ENCODE measurements around the gene SFMBT2. TPM values are rescaled to one million over a fixed set of nuclear protein-coding genes. Genes with fewer than 3 reads are reported as not detected.

Gene SFMBT2
- total and polyA plus RNA-seq, 10 of the 15 experiments (the other 5 are each of a cell fraction or from before 2014, with no cell fraction given) = 2.8 to 29.6 (median 15.1) TPM

DNA sequence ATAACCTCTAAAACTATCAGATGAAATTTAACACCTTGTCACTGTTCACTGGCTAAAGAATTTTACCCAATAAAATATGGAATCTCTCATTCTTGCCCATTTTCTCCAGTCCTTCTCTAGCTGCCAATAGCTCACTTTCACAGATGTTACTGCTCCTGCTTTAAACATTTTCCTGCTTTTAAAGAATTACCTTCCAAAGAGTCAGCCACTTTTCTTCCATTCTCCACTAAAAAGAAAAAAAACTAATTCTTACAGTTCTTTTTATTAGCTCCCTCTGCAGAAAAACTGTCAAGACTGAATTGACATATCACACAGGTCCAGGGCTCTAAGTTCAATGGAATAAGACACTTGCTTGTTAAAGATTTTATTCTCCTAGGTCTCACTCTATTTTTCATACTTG, 114.8 kb downstream of the SFMBT2 start:
- no peak for ATAC-seq
- in situ Hi-C loops (cut with MboI) (no loop called here), intact Hi-C loops (cut with micrococcal nuclease; ENCODE audit: unreplicated experiment) (no loop called here)
- no peaks in the 10 kb centered on the region for H3K27me3 ChIP-seq (replicated peaks in 1 of 2; ENCODE audit: control insufficient read depth in 2 of 2, insufficient read depth in 2 of 2, low read length in 1 of 2)
- DNase-seq (ENCODE audit: low read depth, low spot score) = no peak
- H3K4me3 ChIP-seq = no peak overlapping the region
- peaks cover 2% of the 10 kb centered on the region; the same call in 1 of the 2 replicates for H4K20me1 ChIP-seq (ENCODE audit: control insufficient read depth, insufficient read depth)
- no peak overlapping the region for H3K9ac ChIP-seq (ENCODE audit: control insufficient read depth, insufficient read depth, low read length)
- no TSS peak for BruUV-seq (replicated peaks)
- no peaks in the 10 kb centered on the region for H3K9me3 ChIP-seq (replicated peaks; ENCODE audit: control insufficient read depth, insufficient read depth, low read length)
- FAIRE-seq = no peak
- peaks cover 9 to 12% of the 10 kb centered on the region in 2 experiments; a peak in 3 of 4 replicates for H3K36me3 ChIP-seq (ENCODE audit: control insufficient read depth in 2 of 2, insufficient read depth in 2 of 2, low read length in 1 of 2)
- peaks cover 62% of the 10 kb centered on the region for H3K79me2 ChIP-seq (ENCODE audit: control insufficient read depth, insufficient read depth, low read length)
- no peaks in the 10 kb centered on the region for H3K4me1 ChIP-seq (ENCODE audit: control insufficient read depth, insufficient read depth, low read length)
- H3K4me2 ChIP-seq (ENCODE audit: control insufficient read depth, insufficient read depth) = no peak overlapping the region
- SMC1A ChIA-PET (ENCODE audit: uncharacterized antibody, unreplicated experiment) = no interaction called here
- CTCF ChIA-PET = interaction anchor here (1.4 kb wide), 1 partner anchor 376 kb away, joined by 3 read pairs; no protein-coding TSS in a partner anchor
- H3K27ac ChIP-seq (ENCODE audit: control insufficient read depth, insufficient read depth) = no peak overlapping the region
- no peak overlapping the region for H2AFZ ChIP-seq (ENCODE audit: control insufficient read depth, low read depth, low read length)
- RAD21 ChIA-PET (ENCODE audit: unreplicated experiment) = no interaction called here
- POLR2A ChIA-PET = no interaction called here
- TF ChIP-seq, protein P1, sequence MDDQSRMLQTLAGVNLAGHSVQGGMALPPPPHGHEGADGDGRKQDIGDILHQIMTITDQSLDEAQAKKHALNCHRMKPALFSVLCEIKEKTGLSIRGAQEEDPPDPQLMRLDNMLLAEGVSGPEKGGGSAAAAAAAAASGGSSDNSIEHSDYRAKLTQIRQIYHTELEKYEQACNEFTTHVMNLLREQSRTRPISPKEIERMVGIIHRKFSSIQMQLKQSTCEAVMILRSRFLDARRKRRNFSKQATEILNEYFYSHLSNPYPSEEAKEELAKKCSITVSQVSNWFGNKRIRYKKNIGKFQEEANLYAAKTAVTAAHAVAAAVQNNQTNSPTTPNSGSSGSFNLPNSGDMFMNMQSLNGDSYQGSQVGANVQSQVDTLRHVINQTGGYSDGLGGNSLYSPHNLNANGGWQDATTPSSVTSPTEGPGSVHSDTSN (IDR thresholded peaks at IDR 0.05; ENCODE audit: insufficient replicate concordance, low read depth, low read length) = no peak
- no peak for TF ChIP-seq IRF4 (IDR thresholded peaks at IDR 0.05; ENCODE audit: low read depth, low read length)
- TF ChIP-seq, protein P2, sequence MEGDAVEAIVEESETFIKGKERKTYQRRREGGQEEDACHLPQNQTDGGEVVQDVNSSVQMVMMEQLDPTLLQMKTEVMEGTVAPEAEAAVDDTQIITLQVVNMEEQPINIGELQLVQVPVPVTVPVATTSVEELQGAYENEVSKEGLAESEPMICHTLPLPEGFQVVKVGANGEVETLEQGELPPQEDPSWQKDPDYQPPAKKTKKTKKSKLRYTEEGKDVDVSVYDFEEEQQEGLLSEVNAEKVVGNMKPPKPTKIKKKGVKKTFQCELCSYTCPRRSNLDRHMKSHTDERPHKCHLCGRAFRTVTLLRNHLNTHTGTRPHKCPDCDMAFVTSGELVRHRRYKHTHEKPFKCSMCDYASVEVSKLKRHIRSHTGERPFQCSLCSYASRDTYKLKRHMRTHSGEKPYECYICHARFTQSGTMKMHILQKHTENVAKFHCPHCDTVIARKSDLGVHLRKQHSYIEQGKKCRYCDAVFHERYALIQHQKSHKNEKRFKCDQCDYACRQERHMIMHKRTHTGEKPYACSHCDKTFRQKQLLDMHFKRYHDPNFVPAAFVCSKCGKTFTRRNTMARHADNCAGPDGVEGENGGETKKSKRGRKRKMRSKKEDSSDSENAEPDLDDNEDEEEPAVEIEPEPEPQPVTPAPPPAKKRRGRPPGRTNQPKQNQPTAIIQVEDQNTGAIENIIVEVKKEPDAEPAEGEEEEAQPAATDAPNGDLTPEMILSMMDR (IDR thresholded peaks at IDR 0.05 in 2 of 3, conservative IDR thresholded peaks at IDR 0.05 in 1 of 3; ENCODE audit: control insufficient read depth in 2 of 3, extremely low read depth in 1 of 3, insufficient read depth in 1 of 3, low read depth in 3 of 3, low read length in 3 of 3) = no peak
- TF ChIP-seq FOXM1 (IDR thresholded peaks at IDR 0.05; ENCODE audit: low read depth, low read length) = no peak
- TF ChIP-seq POLR2AphosphoS5 (IDR thresholded peaks at IDR 0.05; ENCODE audit: low read length) = no peak
- TF ChIP-seq, protein P3, sequence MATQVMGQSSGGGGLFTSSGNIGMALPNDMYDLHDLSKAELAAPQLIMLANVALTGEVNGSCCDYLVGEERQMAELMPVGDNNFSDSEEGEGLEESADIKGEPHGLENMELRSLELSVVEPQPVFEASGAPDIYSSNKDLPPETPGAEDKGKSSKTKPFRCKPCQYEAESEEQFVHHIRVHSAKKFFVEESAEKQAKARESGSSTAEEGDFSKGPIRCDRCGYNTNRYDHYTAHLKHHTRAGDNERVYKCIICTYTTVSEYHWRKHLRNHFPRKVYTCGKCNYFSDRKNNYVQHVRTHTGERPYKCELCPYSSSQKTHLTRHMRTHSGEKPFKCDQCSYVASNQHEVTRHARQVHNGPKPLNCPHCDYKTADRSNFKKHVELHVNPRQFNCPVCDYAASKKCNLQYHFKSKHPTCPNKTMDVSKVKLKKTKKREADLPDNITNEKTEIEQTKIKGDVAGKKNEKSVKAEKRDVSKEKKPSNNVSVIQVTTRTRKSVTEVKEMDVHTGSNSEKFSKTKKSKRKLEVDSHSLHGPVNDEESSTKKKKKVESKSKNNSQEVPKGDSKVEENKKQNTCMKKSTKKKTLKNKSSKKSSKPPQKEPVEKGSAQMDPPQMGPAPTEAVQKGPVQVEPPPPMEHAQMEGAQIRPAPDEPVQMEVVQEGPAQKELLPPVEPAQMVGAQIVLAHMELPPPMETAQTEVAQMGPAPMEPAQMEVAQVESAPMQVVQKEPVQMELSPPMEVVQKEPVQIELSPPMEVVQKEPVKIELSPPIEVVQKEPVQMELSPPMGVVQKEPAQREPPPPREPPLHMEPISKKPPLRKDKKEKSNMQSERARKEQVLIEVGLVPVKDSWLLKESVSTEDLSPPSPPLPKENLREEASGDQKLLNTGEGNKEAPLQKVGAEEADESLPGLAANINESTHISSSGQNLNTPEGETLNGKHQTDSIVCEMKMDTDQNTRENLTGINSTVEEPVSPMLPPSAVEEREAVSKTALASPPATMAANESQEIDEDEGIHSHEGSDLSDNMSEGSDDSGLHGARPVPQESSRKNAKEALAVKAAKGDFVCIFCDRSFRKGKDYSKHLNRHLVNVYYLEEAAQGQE (IDR thresholded peaks at IDR 0.05; ENCODE audit: low read depth, low read length) = no peak
- TF ChIP-seq MYC (IDR thresholded peaks at IDR 0.05; ENCODE audit: insufficient read depth, insufficient read length, insufficient replicate concordance, low read length, severe bottlenecking) = no peak
- no peak for TF ChIP-seq FOXK2 (IDR thresholded peaks at IDR 0.05)
- TF ChIP-seq, protein P4, sequence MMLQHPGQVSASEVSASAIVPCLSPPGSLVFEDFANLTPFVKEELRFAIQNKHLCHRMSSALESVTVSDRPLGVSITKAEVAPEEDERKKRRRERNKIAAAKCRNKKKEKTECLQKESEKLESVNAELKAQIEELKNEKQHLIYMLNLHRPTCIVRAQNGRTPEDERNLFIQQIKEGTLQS (IDR thresholded peaks at IDR 0.05; ENCODE audit: borderline replicate concordance, extremely low read depth, low read depth, low read length) = no peak
- TF ChIP-seq, protein P5, sequence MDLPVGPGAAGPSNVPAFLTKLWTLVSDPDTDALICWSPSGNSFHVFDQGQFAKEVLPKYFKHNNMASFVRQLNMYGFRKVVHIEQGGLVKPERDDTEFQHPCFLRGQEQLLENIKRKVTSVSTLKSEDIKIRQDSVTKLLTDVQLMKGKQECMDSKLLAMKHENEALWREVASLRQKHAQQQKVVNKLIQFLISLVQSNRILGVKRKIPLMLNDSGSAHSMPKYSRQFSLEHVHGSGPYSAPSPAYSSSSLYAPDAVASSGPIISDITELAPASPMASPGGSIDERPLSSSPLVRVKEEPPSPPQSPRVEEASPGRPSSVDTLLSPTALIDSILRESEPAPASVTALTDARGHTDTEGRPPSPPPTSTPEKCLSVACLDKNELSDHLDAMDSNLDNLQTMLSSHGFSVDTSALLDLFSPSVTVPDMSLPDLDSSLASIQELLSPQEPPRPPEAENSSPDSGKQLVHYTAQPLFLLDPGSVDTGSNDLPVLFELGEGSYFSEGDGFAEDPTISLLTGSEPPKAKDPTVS (IDR thresholded peaks at IDR 0.05; ENCODE audit: low read depth, low read length) = no peak
- TF ChIP-seq TCF12 (IDR thresholded peaks at IDR 0.05; ENCODE audit: low read depth, low read length) = no peak
- TF ChIP-seq, protein P6, sequence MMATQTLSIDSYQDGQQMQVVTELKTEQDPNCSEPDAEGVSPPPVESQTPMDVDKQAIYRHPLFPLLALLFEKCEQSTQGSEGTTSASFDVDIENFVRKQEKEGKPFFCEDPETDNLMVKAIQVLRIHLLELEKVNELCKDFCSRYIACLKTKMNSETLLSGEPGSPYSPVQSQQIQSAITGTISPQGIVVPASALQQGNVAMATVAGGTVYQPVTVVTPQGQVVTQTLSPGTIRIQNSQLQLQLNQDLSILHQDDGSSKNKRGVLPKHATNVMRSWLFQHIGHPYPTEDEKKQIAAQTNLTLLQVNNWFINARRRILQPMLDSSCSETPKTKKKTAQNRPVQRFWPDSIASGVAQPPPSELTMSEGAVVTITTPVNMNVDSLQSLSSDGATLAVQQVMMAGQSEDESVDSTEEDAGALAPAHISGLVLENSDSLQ (IDR thresholded peaks at IDR 0.05) = no peak
- no peak for TF ChIP-seq BACH1 (IDR thresholded peaks at IDR 0.05; ENCODE audit: borderline replicate concordance)
- TF ChIP-seq SMARCA5 (IDR thresholded peaks at IDR 0.05) = no peak
- TF ChIP-seq ZZZ3 (IDR thresholded peaks at IDR 0.05; ENCODE audit: control insufficient read depth, insufficient read length, low read depth) = no peak
- TF ChIP-seq SP1 (IDR thresholded peaks at IDR 0.05; ENCODE audit: low read depth, low read length) = no peak
